Common myeloid progenitor, CD34-positive (primary cell): ENCODE results near the gene MDGA2.

Experiments used
- CTCF ChIA-PET: fragments of 350-600 bp; sonication (Branson Sonifier 250); formaldehyde crosslinking; loops from one replicate; lab custom pipeline; 2021; ENCODE audit warnings: antibody characterized with exemption; lab: Charles Lee
- POLR2A ChIA-PET: fragments of 350-600 bp; sonication (Branson Sonifier 250); formaldehyde crosslinking; loops from one replicate; lab custom pipeline; 2021; ENCODE audit warnings: antibody characterized with exemption; lab: Charles Lee
- DNase-seq, 3 donors: peaks; one replicate each; pipeline versions ENCODE4 v3.0.0 to v3.0.0-alpha.2; 2013
- H3K27ac ChIP-seq, 2 experiments: 1 replicate in 1 of 2; 2 replicates in 1 of 2; pipeline ENCODE4 v1.7.0; 2013; ENCODE audit warnings: inconsistent platforms in 2 of 2, low read length in 2 of 2, mild to moderate bottlenecking in 2 of 2, low read depth in 1 of 2, moderate library complexity in 1 of 2; ENCODE audit not compliant: severe bottlenecking in 2 of 2, insufficient read depth in 1 of 2, poor library complexity in 1 of 2
- H3K27me3 ChIP-seq, 5 experiments: replicated peaks in 2 of 5; 1 replicate in 3 of 5; 2 replicates in 2 of 5; pipeline versions ENCODE4 v1.6.1 to v1.7.0; 2013; ENCODE audit warnings: low read length in 4 of 5, mild to moderate bottlenecking in 2 of 5, moderate library complexity in 2 of 5, inconsistent platforms in 1 of 5; ENCODE audit not compliant: insufficient read depth in 5 of 5, control insufficient read depth in 4 of 5
- H3K36me3 ChIP-seq, 4 experiments: 1 replicate in 2 of 4; 2 replicates in 2 of 4; pipeline versions ENCODE4 v1.6.1 to v1.7.0; 2013; ENCODE audit warnings: low read length in 3 of 4, control low read depth in 1 of 4, mild to moderate bottlenecking in 1 of 4; ENCODE audit not compliant: control insufficient read depth in 4 of 4, insufficient read depth in 4 of 4
- H3K4me1 ChIP-seq, 4 experiments: 1 replicate in 3 of 4; 2 replicates in 1 of 4; pipeline versions ENCODE4 v1.6.1 to v1.7.1; 2013; ENCODE audit warnings: low read length in 3 of 4, mild to moderate bottlenecking in 3 of 4, control low read depth in 1 of 4, inconsistent platforms in 1 of 4, moderate library complexity in 1 of 4; ENCODE audit not compliant: control insufficient read depth in 4 of 4, insufficient read depth in 4 of 4; ENCODE audit errors: control extremely low read depth in 1 of 4
- H3K4me3 ChIP-seq, 7 experiments: 1 replicate in 4 of 7; 2 replicates in 3 of 7; pipeline versions ENCODE4 v1.5.1 to v1.7.0; 2013; ENCODE audit warnings: mild to moderate bottlenecking in 7 of 7, low read length in 6 of 7, moderate library complexity in 6 of 7, inconsistent platforms in 2 of 7, low read depth in 2 of 7, control low read depth in 1 of 7; ENCODE audit not compliant: insufficient read depth in 4 of 7, control insufficient read depth in 1 of 7; ENCODE audit errors: extremely low read depth in 1 of 7
- H3K9me3 ChIP-seq, 5 experiments: 1 replicate in 4 of 5; 2 replicates in 1 of 5; pipeline versions ENCODE4 v1.6.1 to v1.7.1; 2013; ENCODE audit warnings: low read length in 4 of 5, mild to moderate bottlenecking in 2 of 5, inconsistent platforms in 1 of 5, low read depth in 1 of 5, moderate library complexity in 1 of 5; ENCODE audit not compliant: control insufficient read depth in 4 of 5, insufficient read depth in 2 of 5; ENCODE audit errors: control extremely low read depth in 1 of 5
- WGBS: methylation state at CpG from one replicate; pipeline ENCODE4 v1.1.5; 2013; ENCODE audit not compliant: insufficient coverage; 5-methylcytosine and 5-hydroxymethylcytosine counted together

The MDGA2 gene

GRCh38 chr14:47466916-47467315 lies 208.5 kb downstream of the MDGA2 start:
- CTCF ChIA-PET: no interaction called here
- POLR2A ChIA-PET: no interaction called here

GRCh38 chr14:47454025-47454424 lies 221.4 kb downstream of the MDGA2 start:
- no peaks in the 10 kb centered on the region for H3K36me3 ChIP-seq
- H3K27ac ChIP-seq: no peak overlapping the region
- CTCF ChIA-PET: no interaction called here
- DNase-seq: no peak
- no CpG with 5 or more reads among the region's 2 CpGs for WGBS
- no peaks in the 10 kb centered on the region for H3K4me1 ChIP-seq
- H3K27me3 ChIP-seq: no peaks in the 10 kb centered on the region
- H3K4me3 ChIP-seq: no peak overlapping the region
- H3K9me3 ChIP-seq: no peaks in the 10 kb centered on the region
- POLR2A ChIA-PET: no interaction called here

More at GRCh38 chr14:47466916-47467315, 208.5 kb downstream of the MDGA2 start:
- H3K36me3 ChIP-seq: no peaks in the 10 kb centered on the region
- no peak overlapping the region for H3K4me3 ChIP-seq
- H3K27me3 ChIP-seq: no peaks in the 10 kb centered on the region
- DNase-seq: peak in 2 of 3 donors; percentile 4 to 6
- H3K4me1 ChIP-seq: peaks cover 0 to 2% (median 0%) of the 10 kb centered on the region in 4 experiments
- H3K9me3 ChIP-seq: no peaks in the 10 kb centered on the region
- H3K27ac ChIP-seq: no peak overlapping the region

- WGBS: 93% methylated on average over 2 of the region's 3 CpGs
- Histone ChIP-seq H3K27me3 (no peaks in the 10 kb centered on the region), H3K4me1 (no peaks in the 10 kb centered on the region), H3K4me3 (no peak overlapping the region), H3K9me3 (no peaks in the 10 kb centered on the region), H3K27ac (no peak overlapping the region), H3K36me3 (no peaks in the 10 kb centered on the region)
- ChIA-PET CTCF (interaction anchor here (0.9 kb wide), 1 partner anchor 11 kb away, joined by 3 read pairs; no protein-coding TSS in a partner anchor), POLR2A (no interaction called here)
- DNase-seq: no peak
Measured at GRCh38 chr14:47447076-47447475, 228.3 kb downstream of the MDGA2 start.

GRCh38 chr14:47442211-47442610 lies 233.2 kb downstream of the MDGA2 start:
- Histone ChIP-seq H3K27ac (no peak overlapping the region), H3K4me1 (no peaks in the 10 kb centered on the region), H3K9me3 (no peaks in the 10 kb centered on the region), H3K27me3 (no peaks in the 10 kb centered on the region), H3K4me3 (no peak overlapping the region), H3K36me3 (no peaks in the 10 kb centered on the region)
- ChIA-PET POLR2A (no interaction called here), CTCF (no interaction called here)
- DNase-seq: peak in 1 of 3 donors; percentile 2

- Histone ChIP-seq H3K27me3 (no peaks in the 10 kb centered on the region), H3K36me3 (no peaks in the 10 kb centered on the region), H3K9me3 (no peaks in the 10 kb centered on the region), H3K4me1 (no peaks in the 10 kb centered on the region), H3K27ac (no peak overlapping the region), H3K4me3 (no peak overlapping the region)
- ChIA-PET POLR2A (no interaction called here), CTCF (no interaction called here)
- no peak for DNase-seq
- 79% methylated on average over 1 of the region's 2 CpGs for WGBS
Measured at GRCh38 chr14:47439953-47440352, 235.5 kb downstream of the MDGA2 start.

- no CpG with 5 or more reads among the region's 1 CpG for WGBS
Measured at GRCh38 chr14:47438650-47439140, 236.7 kb downstream of the MDGA2 start.

GRCh38 chr14:47435331-47435965 lies 240.0 kb downstream of the MDGA2 start:
- Histone ChIP-seq H3K4me3 (no peak overlapping the region), H3K27ac (no peak overlapping the region), H3K27me3 (no peaks in the 10 kb centered on the region), H3K36me3 (no peaks in the 10 kb centered on the region), H3K4me1 (no peaks in the 10 kb centered on the region), H3K9me3 (no peaks in the 10 kb centered on the region)
- CTCF ChIA-PET: no interaction called here
- POLR2A ChIA-PET: no interaction called here
- no peak for DNase-seq
- 100% methylated on average over 1 of the region's 1 CpG for WGBS

More at GRCh38 chr14:47438650-47439140, 236.7 kb downstream of the MDGA2 start:
- ChIA-PET CTCF (no interaction called here), POLR2A (no interaction called here)
- Histone ChIP-seq H3K27ac (no peak overlapping the region), H3K36me3 (no peaks in the 10 kb centered on the region), H3K9me3 (no peaks in the 10 kb centered on the region), H3K4me3 (no peak overlapping the region), H3K27me3 (no peaks in the 10 kb centered on the region), H3K4me1 (no peaks in the 10 kb centered on the region)
- no peak for DNase-seq
